ENCODE results near the gene UBL4B.

UBL4B gene

GRCh38 chr1:110118636-110119396, 6.6 kb downstream of the UBL4B start:
- DNase-seq, result no peak

- DNase-seq, result no peak
These were observed 7.6 kb downstream of the UBL4B start for GRCh38 chr1:110119843-110120242.

GRCh38 chr1:110120960-110121561, 8.8 kb downstream of the UBL4B start:
- DNase-seq, result no peak

GRCh38 chr1:110123224-110123623, 11.0 kb downstream of the UBL4B start:
- DNase-seq, result no peak

- DNase-seq, result no peak
These were observed 13.6 kb downstream of the UBL4B start for GRCh38 chr1:110125810-110126209.

- no peak for DNase-seq
These were observed 17.9 kb downstream of the UBL4B start for GRCh38 chr1:110130113-110130591.

- DNase-seq, result no peak
These were observed 18.7 kb downstream of the UBL4B start for GRCh38 chr1:110130989-110131388.

- DNase-seq, result no peak
These were observed 20.4 kb downstream of the UBL4B start for GRCh38 chr1:110132682-110133081.

GRCh38 chr1:110133436-110133835, 21.2 kb downstream of the UBL4B start:
- DNase-seq, result no peak

- no peak for DNase-seq
These were observed 21.9 kb downstream of the UBL4B start for GRCh38 chr1:110134050-110134595.

GRCh38 chr1:110135246-110135645, 23.0 kb downstream of the UBL4B start:
- DNase-seq, result no peak

GRCh38 chr1:110135666-110136065, 23.4 kb downstream of the UBL4B start:
- no peak for DNase-seq

- peak; percentile 32 for DNase-seq
These were observed 24.7 kb downstream of the UBL4B start for GRCh38 chr1:110136911-110137310.

GRCh38 chr1:110138956-110139355, 26.7 kb downstream of the UBL4B start:
- no peak for DNase-seq

- DNase-seq, result peak; percentile 18
These were observed 32.1 kb downstream of the UBL4B start for GRCh38 chr1:110144366-110144765.

- no peak for DNase-seq
These were observed 36.7 kb downstream of the UBL4B start for GRCh38 chr1:110148961-110149360.

GRCh38 chr1:110150330-110151174, 38.3 kb downstream of the UBL4B start, which contains the start of gene SLC6A17:
SLC6A17 (plus strand) TSS chr1:110150494; CDS start chr1:110166930, 16,436 bp downstream.
- DNase-seq, result peak; percentile 40

GRCh38 chr1:110151175-110151669, 39.0 kb downstream of the UBL4B start:
- no peak for DNase-seq

GRCh38 chr1:110152133-110152785, 40.0 kb downstream of the UBL4B start:
- no peak for DNase-seq

GRCh38 chr1:110153407-110153950, 41.2 kb downstream of the UBL4B start:
- no peak for DNase-seq

GRCh38 chr1:110155878-110156522, 43.8 kb downstream of the UBL4B start:
- peak; percentile 49 for DNase-seq
